ENCODE measurements around the gene ADGRD1.

The ADGRD1 gene

GRCh38 chr12:131147293-131147692 is 193.6 kb downstream of the ADGRD1 start:
- no peak overlapping the region for H3K4me3 ChIP-seq (ENCODE audit: low read depth, low read length)
- DNase-seq (ENCODE audit: low read depth) = no peak
- no peak for TF ChIP-seq POLR2A (IDR thresholded peaks at IDR 0.05; ENCODE audit: extremely low read depth, insufficient read length)
- no peak for TF ChIP-seq MYC (IDR thresholded peaks at IDR 0.05; ENCODE audit: low read depth, low read length)
- no peak for TF ChIP-seq CTCF (IDR thresholded peaks at IDR 0.05; ENCODE audit: low read depth, low read length)
- TF ChIP-seq MAX (IDR thresholded peaks at IDR 0.05; ENCODE audit: low read depth, low read length) = no peak

GRCh38 chr12:131147894-131148293 is 194.2 kb downstream of the ADGRD1 start:
- peak; percentile 81 for DNase-seq (ENCODE audit: low read depth)
- H3K4me3 ChIP-seq (ENCODE audit: low read depth, low read length) = no peak overlapping the region
- TF ChIP-seq MAX (IDR thresholded peaks at IDR 0.05; ENCODE audit: low read depth, low read length) (no peak), MYC (IDR thresholded peaks at IDR 0.05; ENCODE audit: low read depth, low read length) (0 out of 2 replicates have a peak, but pooled peaks have one; percentile 14)

- no peak for TF ChIP-seq CTCF (IDR thresholded peaks at IDR 0.05; ENCODE audit: low read depth, low read length)
- TF ChIP-seq MAX (IDR thresholded peaks at IDR 0.05; ENCODE audit: low read depth, low read length) = no peak
- no peak for TF ChIP-seq POLR2A (IDR thresholded peaks at IDR 0.05; ENCODE audit: extremely low read depth, insufficient read length)
- no peak for TF ChIP-seq MYC (IDR thresholded peaks at IDR 0.05; ENCODE audit: low read depth, low read length)
- no peak for DNase-seq (ENCODE audit: low read depth)
- H3K4me3 ChIP-seq (ENCODE audit: low read depth, low read length) = no peak overlapping the region
Measured at GRCh38 chr12:131151558-131152345, 198.0 kb downstream of the ADGRD1 start.

- no peak for TF ChIP-seq MYC (IDR thresholded peaks at IDR 0.05; ENCODE audit: low read depth, low read length)
- TF ChIP-seq CTCF (IDR thresholded peaks at IDR 0.05; ENCODE audit: low read depth, low read length) = no peak
- no peak for TF ChIP-seq POLR2A (IDR thresholded peaks at IDR 0.05; ENCODE audit: extremely low read depth, insufficient read length)
- TF ChIP-seq MAX (IDR thresholded peaks at IDR 0.05; ENCODE audit: low read depth, low read length) = no peak
- no peak for DNase-seq (ENCODE audit: low read depth)
- no peak overlapping the region for H3K4me3 ChIP-seq (ENCODE audit: low read depth, low read length)
Measured at GRCh38 chr12:131152587-131152986, 198.9 kb downstream of the ADGRD1 start.

GRCh38 chr12:131153016-131153415 is 199.3 kb downstream of the ADGRD1 start:
- no peak overlapping the region for H3K4me3 ChIP-seq (ENCODE audit: low read depth, low read length)
- no peak for DNase-seq (ENCODE audit: low read depth)
- TF ChIP-seq CTCF (IDR thresholded peaks at IDR 0.05; ENCODE audit: low read depth, low read length) = no peak
- TF ChIP-seq MAX (IDR thresholded peaks at IDR 0.05; ENCODE audit: low read depth, low read length) = no peak
- no peak for TF ChIP-seq POLR2A (IDR thresholded peaks at IDR 0.05; ENCODE audit: extremely low read depth, insufficient read length)
- TF ChIP-seq MYC (IDR thresholded peaks at IDR 0.05; ENCODE audit: low read depth, low read length) = no peak

- DNase-seq (ENCODE audit: low read depth) = no peak
- no peak overlapping the region for H3K4me3 ChIP-seq (ENCODE audit: low read depth, low read length)
- TF ChIP-seq CTCF (IDR thresholded peaks at IDR 0.05; ENCODE audit: low read depth, low read length) = no peak
- no peak for TF ChIP-seq MYC (IDR thresholded peaks at IDR 0.05; ENCODE audit: low read depth, low read length)
- no peak for TF ChIP-seq POLR2A (IDR thresholded peaks at IDR 0.05; ENCODE audit: extremely low read depth, insufficient read length)
Measured at GRCh38 chr12:131153956-131154355, 200.2 kb downstream of the ADGRD1 start.

Measured in NB4 (cell line).